Epithelial cell of proximal tubule (primary cell): Measurements from ENCODE around the gene ITPRID2. TPM values are rescaled to one million over a fixed set of nuclear protein-coding genes. Genes with fewer than 3 reads are reported as not detected.

Experiments used
- DNase-seq: peaks from one replicate; pipeline ENCODE4 v3.0.0-alpha.2; 2011; ENCODE audit warnings: low read depth
- H3K4me3 ChIP-seq: 2 replicates; pipeline ENCODE4 v1.5.1; 2011; ENCODE audit warnings: low read depth, mild to moderate bottlenecking, low read length
- CTCF ChIP-seq: conservative IDR thresholded peaks from 2 replicates; pipeline ENCODE4 v1.5.1; 2012; ENCODE audit warnings: low read depth, mild to moderate bottlenecking, low read length
- total RNA-seq: library from RNA; depleted of rRNA; stranded (reverse); fragments of >200 nt; gene quantifications from 2 replicates; pipeline ENCODE4 v1.2.3, GENCODE V29; 2015

Gene ITPRID2
- total RNA-seq, 1 donor from 2014 or later, result 112 TPM

- no peak for TF ChIP-seq CTCF
- DNase-seq, result no peak
- H3K4me3 ChIP-seq, result no peak overlapping the region
These were observed 1.3 kb upstream of the ITPRID2 start for GRCh38 chr2:181890271-181890670.

GRCh38 chr2:181891966-181892798, 652 bp downstream of the ITPRID2 start:
- H3K4me3 ChIP-seq, result peak overlapping the region; percentile 89
- peak; percentile 28 for TF ChIP-seq CTCF
- DNase-seq, result no peak

- H3K4me3 ChIP-seq, result peak overlapping the region; percentile 89
- no peak for DNase-seq
- no peak for TF ChIP-seq CTCF
These were observed 1.4 kb downstream of the ITPRID2 start for GRCh38 chr2:181892799-181893435.

GRCh38 chr2:181894381-181894780, 2.9 kb downstream of the ITPRID2 start:
- no peak for DNase-seq
- H3K4me3 ChIP-seq, result peak overlapping the region; percentile 89
- TF ChIP-seq CTCF, result no peak

- no peak for TF ChIP-seq CTCF
- peak overlapping the region; percentile 89 for H3K4me3 ChIP-seq
- no peak for DNase-seq
These were observed 4.3 kb downstream of the ITPRID2 start for GRCh38 chr2:181895818-181896217.

GRCh38 chr2:181896286-181896685, 4.8 kb downstream of the ITPRID2 start:
- H3K4me3 ChIP-seq, result no peak overlapping the region
- DNase-seq, result no peak
- no peak for TF ChIP-seq CTCF
